NT2/D1 (cell line): ENCODE measurements around the gene C1GALT1.
"Not testable (repeated sequence)": the region's sequence is repeated elsewhere in the genome, so short reads cannot be mapped to it uniquely, and the experiment has no call there.

Source experiments
- DNase-seq: peaks from one replicate; pipeline ENCODE4 v3.0.0-alpha.2; 2011; ENCODE audit warnings: low read depth, low spot score
- H3K27me3 ChIP-seq: 2 replicates; pipeline ENCODE4 v1.6.0; 2011; ENCODE audit warnings: mild to moderate bottlenecking; ENCODE audit not compliant: insufficient read length, insufficient read depth
- H3K36me3 ChIP-seq: 2 replicates; pipeline ENCODE4 v1.6.1; 2011; ENCODE audit warnings: mild to moderate bottlenecking, low read length, mixed read lengths; ENCODE audit not compliant: insufficient read depth, insufficient read length
- H3K4me1 ChIP-seq: 2 replicates; pipeline ENCODE4 v1.5.1; 2011; ENCODE audit not compliant: insufficient read depth, insufficient read length
- H3K4me3 ChIP-seq: 2 replicates; pipeline ENCODE4 v1.5.1; 2011; ENCODE audit warnings: low read depth; ENCODE audit not compliant: insufficient read length
- H3K9ac ChIP-seq: 2 replicates; pipeline ENCODE4 v1.6.0; 2011; ENCODE audit warnings: low read depth; ENCODE audit not compliant: insufficient read length
- H3K9me3 ChIP-seq: 2 replicates; pipeline ENCODE4 v1.5.1; 2011; ENCODE audit warnings: mild to moderate bottlenecking, low read length; ENCODE audit not compliant: insufficient read depth
- SUZ12 ChIP-seq: IDR thresholded peaks from 2 replicates; pipeline ENCODE4 v1.6.1; 2011; ENCODE audit not compliant: insufficient read length, insufficient read depth; ENCODE audit errors: extremely low read depth
- YY1 ChIP-seq: IDR thresholded peaks from 2 replicates; pipeline ENCODE4 v1.6.1; 2011; ENCODE audit not compliant: insufficient read length, insufficient read depth
- ZNF274 ChIP-seq: IDR thresholded peaks from 2 replicates; pipeline ENCODE4 v1.6.1; 2011; ENCODE audit warnings: mild to moderate bottlenecking, low read depth, low read length

C1GALT1 gene

DNA sequence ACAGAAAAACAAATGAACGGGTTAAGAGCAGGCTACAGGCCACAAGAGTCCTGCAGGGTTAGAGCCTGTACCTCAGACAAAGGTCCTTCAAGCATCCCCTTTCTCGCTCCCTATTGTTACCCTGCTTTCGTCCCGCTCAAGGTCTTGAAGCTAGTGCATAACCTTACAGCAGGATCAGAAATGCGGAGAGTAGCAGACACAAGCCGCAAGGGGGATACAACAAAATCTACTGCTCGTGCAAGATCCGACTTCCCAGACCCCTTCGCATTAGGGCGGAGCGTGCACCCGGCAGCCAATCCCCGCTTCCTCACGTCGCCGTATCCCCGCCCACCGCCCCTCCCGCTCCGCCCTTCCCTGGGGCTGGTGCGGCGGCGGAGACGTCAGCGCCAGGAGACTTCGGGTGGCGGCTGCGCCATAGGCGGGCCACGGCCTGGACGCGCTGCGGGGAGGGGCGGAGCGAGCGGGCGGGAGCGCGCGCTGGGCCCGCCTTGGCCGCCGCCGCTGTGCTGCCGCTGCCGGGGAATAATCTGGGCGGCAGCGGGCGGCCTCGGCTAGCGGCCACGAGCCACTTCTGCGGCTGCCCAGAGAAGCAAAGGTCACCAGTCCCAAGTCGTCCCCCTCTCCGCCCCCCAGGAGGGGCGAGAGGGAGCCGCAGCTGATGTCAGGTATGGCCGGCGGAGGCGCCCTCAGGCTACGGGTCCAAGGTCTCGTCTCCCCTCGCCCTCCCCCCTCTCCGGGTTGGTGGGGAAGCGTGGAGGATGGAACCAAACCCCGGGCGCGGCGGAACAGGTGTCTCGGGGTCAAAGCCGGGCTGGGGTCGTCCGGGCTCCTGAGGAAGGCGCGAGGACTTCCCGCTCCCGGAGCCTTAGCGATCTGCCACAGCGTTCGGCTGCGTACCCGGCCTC lies at the start of gene C1GALT1:
Gene C1GALT1, plus strand, starts transcription at position 389 of the 905 bp plus-strand sequence. CDS start 51,776 bp downstream, outside the sequence.
- Histone ChIP-seq H3K27me3 (no peaks in the 10 kb centered on the region), H3K4me3 (peak within 1 kb of the TSS; percentile 89), H3K9me3 (no peaks in the 10 kb centered on the region), H3K36me3 (peaks cover 18% of the 10 kb centered on the region), H3K4me1 (no peaks in the 10 kb centered on the region), H3K9ac (peak within 1 kb of the TSS; percentile 94)
- TF ChIP-seq YY1 (no peak), ZNF274 (no peak), SUZ12 (no peak)
- DNase-seq, result peak; percentile 100

DNA sequence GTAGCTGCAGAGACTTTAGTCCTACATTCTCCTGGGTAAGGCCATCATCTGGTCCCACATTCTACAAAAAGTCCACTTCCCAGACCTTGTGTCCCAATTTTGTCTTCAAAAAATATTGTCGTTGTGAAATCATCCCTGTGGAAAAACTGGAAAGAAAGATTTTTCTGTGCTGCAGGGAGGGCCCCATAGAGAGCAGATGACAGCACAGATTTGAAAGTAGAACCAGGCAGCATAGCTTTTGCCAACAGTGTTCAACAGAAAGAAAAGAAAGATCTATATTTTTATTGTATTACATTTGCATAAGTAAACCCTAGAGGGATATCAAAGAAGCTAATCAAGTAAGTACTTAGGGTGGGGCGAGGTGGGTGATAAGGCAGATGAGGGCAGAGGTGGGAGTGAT lies 48.3 kb upstream of the C1GALT1 start:
- Histone ChIP-seq H3K4me1 (no peaks in the 10 kb centered on the region), H3K9me3 (peaks cover 5% of the 10 kb centered on the region; the same call in 1 of the 2 replicates), H3K9ac (no peak overlapping the region), H3K36me3 (no peaks in the 10 kb centered on the region), H3K27me3 (no peaks in the 10 kb centered on the region), H3K4me3 (no peak overlapping the region)
- no peak for DNase-seq
- TF ChIP-seq YY1, result no peak
- TF ChIP-seq SUZ12, result no peak
- TF ChIP-seq ZNF274, result no peak

DNA sequence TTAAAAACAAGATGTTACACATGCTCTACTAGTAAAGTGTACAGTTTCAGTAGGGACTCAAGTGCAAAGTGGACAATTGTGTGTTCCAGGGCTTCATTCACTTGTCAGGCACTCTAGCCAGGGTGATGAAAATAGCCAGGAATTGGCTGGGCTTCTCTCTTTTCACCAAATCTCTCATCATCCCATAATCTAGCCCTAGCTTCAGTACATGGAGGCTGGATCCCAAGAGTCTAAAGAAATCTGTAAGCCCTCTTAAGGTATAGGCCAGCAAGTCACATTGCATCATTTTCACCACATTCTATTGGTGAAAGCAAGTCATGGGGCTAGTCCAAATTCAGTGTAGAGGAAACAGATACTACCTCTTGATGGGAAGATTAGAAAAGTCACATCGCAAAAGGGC lies 47.3 kb upstream of the C1GALT1 start:
- TF ChIP-seq SUZ12, result no peak
- TF ChIP-seq ZNF274, result no peak
- TF ChIP-seq YY1, result no peak

DNA sequence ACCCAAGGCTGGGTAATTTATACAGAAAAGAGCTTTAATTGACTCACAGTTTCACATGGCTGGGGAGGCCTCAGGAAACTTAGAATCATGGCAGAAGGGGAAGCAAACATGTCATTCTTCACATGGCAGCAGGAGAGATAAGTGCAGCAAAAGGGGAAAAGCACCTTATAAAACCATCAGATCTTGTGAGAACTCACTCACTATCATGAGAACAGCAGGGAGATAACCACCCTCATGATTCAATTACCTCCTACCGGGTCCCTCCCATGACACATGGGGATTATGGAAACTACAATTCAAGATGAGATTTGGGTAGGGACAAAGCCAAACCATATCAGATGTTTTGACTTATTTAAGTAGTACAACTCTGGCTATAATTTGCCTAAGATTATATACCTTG lies 46.4 kb upstream of the C1GALT1 start:
- not testable (repeated sequence) for H3K27me3 ChIP-seq, DNase-seq

More for the DNA sequence above, 47.3 kb upstream of the C1GALT1 start:
- DNase-seq, result no peak
- Histone ChIP-seq H3K36me3 (no peaks in the 10 kb centered on the region), H3K27me3 (no peaks in the 10 kb centered on the region), H3K4me1 (no peaks in the 10 kb centered on the region), H3K4me3 (no peak overlapping the region), H3K9me3 (peaks cover 5% of the 10 kb centered on the region; the same call in 1 of the 2 replicates), H3K9ac (no peak overlapping the region)

GRCh38 chr7:7136466-7137381 lies 45.6 kb upstream of the C1GALT1 start:
- Histone ChIP-seq H3K4me3 (no peak overlapping the region), H3K36me3 (no peaks in the 10 kb centered on the region), H3K27me3 (no peaks in the 10 kb centered on the region), H3K4me1 (no peaks in the 10 kb centered on the region), H3K9ac (no peak overlapping the region), H3K9me3 (peaks cover 5% of the 10 kb centered on the region; the same call in 1 of the 2 replicates)
- TF ChIP-seq YY1 (no peak), ZNF274 (no peak), SUZ12 (no peak)
- DNase-seq, result no peak

More for the DNA sequence above, 46.4 kb upstream of the C1GALT1 start:
- not testable (repeated sequence) for H3K36me3 ChIP-seq, H3K9ac ChIP-seq, H3K9me3 ChIP-seq, H3K4me1 ChIP-seq, H3K4me3 ChIP-seq

DNA sequence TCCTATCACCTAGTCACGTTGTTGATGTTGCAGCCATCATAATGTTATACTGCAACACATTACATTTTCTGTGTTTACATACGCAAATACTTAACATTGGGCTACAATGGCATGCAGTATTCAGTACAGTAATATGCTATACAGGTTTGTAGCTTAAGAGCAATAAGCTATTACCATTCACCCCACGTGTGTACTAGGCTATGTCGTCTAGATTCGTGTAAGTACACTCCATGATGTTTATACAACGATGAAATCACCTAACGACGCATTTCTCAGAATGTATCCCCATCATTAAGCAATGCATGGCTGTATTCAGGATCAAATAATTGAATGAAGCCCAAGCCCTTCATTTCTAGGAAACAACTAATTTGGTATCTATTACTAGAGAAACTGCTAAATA lies 43.4 kb upstream of the C1GALT1 start:
- peaks cover 5% of the 10 kb centered on the region; the same call in 1 of the 2 replicates for H3K9me3 ChIP-seq
- no peaks in the 10 kb centered on the region for H3K36me3 ChIP-seq
- no peaks in the 10 kb centered on the region for H3K27me3 ChIP-seq
- no peak overlapping the region for H3K9ac ChIP-seq
- H3K4me3 ChIP-seq, result no peak overlapping the region
- no peak for DNase-seq
- H3K4me1 ChIP-seq, result no peaks in the 10 kb centered on the region
- TF ChIP-seq YY1 (no peak), SUZ12 (no peak), ZNF274 (no peak)

- H3K9ac ChIP-seq, DNase-seq, H3K4me1 ChIP-seq, H3K4me3 ChIP-seq, H3K36me3 ChIP-seq, H3K27me3 ChIP-seq: not testable (repeated sequence)
- H3K9me3 ChIP-seq, result peaks cover 15% of the 10 kb centered on the region
Observed at GRCh38 chr7:7143404-7143803, 38.9 kb upstream of the C1GALT1 start.

GRCh38 chr7:7145151-7145550 lies 37.2 kb upstream of the C1GALT1 start:
- not testable (repeated sequence) for H3K27me3 ChIP-seq, H3K36me3 ChIP-seq, H3K4me1 ChIP-seq, DNase-seq, H3K9ac ChIP-seq, H3K4me3 ChIP-seq
- H3K9me3 ChIP-seq, result peaks cover 15% of the 10 kb centered on the region
